HepG2 (cell line): ENCODE data around the gene NKAIN4. TPM values are rescaled to one million over a fixed set of nuclear protein-coding genes. Genes with fewer than 3 reads are reported as not detected.

ENCODE experiments used
- FIP1L1 ChIP-seq: fragments of 200-400 bp; formaldehyde crosslinking; IDR thresholded peaks from 2 replicates; pipeline ENCODE4 v1.6.1; 2018; ENCODE audit warnings: low read depth, mild to moderate bottlenecking, low read length, moderate library complexity, borderline replicate concordance; ENCODE audit not compliant: insufficient read depth
- MNT ChIP-seq: fragments of 450-650 bp; IDR thresholded peaks from 2 replicates; pipeline ENCODE4 v1.6.1; 2016
- NR3C1 ChIP-seq: sonication (generic); formaldehyde crosslinking; IDR thresholded peaks from 2 replicates; pipeline ENCODE4 v1.4.0; 2020; ENCODE audit warnings: missing genetic modification reagents
- TFE3 ChIP-seq: IDR thresholded peaks from 2 replicates; pipeline ENCODE4 v1.6.1; 2016
- THAP9 ChIP-seq: sonication (generic); formaldehyde crosslinking; IDR thresholded peaks from 2 replicates; pipeline ENCODE4; 2020; ENCODE audit warnings: missing genetic modification reagents, mild to moderate bottlenecking, borderline replicate concordance
- ZNF318 ChIP-seq: sonication (generic); formaldehyde crosslinking; IDR thresholded peaks from 2 replicates; pipeline ENCODE4 v1.4.0; 2020; ENCODE audit warnings: mild to moderate bottlenecking, missing genetic modification reagents
- ZNF652 ChIP-seq: IDR thresholded peaks from 2 replicates; pipeline ENCODE4 v1.6.1; 2016; ENCODE audit warnings: low read depth, borderline replicate concordance
- polyA plus RNA-seq, 8 experiments: library from polyadenylated mRNA; depleted of rRNA in 3 of 8; stranded (reverse) in 7 of 8; unstranded in 1 of 8; fragments of >200 nt; fragmentation: Illumina TruSeq in 4 of 8; extraction: Trizol in 4 of 8; gene quantifications; 2 replicates each; pipeline versions ENCODE4 v1.2.1 to v1.2.3, GENCODE V29; 2011 to 2016; ENCODE audit warnings: low read depth in 4 of 8, missing spikeins in 1 of 8, mixed read lengths in 1 of 8; ENCODE audit not compliant: insufficient read depth in 1 of 8
- total RNA-seq, 5 experiments: library from RNA; depleted of rRNA; stranded (reverse); fragments of >200 nt; fragmentation: Illumina TruSeq; extraction: Trizol; gene quantifications; 2 replicates each; pipeline ENCODE4 v1.2.3, GENCODE V29; 2016; ENCODE audit warnings: low read depth in 1 of 5
- TF ChIP-seq, protein P1 (sequence below), 2 experiments: sonication (generic) in 1 of 2; formaldehyde crosslinking in 1 of 2; IDR thresholded peaks; 2 replicates each; pipeline versions ENCODE4 v1.5.1 to v1.6.1; 2011 to 2020; ENCODE audit warnings: borderline replicate concordance in 1 of 2, low read depth in 1 of 2, low read length in 1 of 2, mild to moderate bottlenecking in 1 of 2, missing genetic modification reagents in 1 of 2, moderate library complexity in 1 of 2

Gene NKAIN4
- total and polyA plus RNA-seq, 2 of the 13 experiments (the other 11 are each of a cell fraction or from before 2014, with no cell fraction given): not detected

DNA sequence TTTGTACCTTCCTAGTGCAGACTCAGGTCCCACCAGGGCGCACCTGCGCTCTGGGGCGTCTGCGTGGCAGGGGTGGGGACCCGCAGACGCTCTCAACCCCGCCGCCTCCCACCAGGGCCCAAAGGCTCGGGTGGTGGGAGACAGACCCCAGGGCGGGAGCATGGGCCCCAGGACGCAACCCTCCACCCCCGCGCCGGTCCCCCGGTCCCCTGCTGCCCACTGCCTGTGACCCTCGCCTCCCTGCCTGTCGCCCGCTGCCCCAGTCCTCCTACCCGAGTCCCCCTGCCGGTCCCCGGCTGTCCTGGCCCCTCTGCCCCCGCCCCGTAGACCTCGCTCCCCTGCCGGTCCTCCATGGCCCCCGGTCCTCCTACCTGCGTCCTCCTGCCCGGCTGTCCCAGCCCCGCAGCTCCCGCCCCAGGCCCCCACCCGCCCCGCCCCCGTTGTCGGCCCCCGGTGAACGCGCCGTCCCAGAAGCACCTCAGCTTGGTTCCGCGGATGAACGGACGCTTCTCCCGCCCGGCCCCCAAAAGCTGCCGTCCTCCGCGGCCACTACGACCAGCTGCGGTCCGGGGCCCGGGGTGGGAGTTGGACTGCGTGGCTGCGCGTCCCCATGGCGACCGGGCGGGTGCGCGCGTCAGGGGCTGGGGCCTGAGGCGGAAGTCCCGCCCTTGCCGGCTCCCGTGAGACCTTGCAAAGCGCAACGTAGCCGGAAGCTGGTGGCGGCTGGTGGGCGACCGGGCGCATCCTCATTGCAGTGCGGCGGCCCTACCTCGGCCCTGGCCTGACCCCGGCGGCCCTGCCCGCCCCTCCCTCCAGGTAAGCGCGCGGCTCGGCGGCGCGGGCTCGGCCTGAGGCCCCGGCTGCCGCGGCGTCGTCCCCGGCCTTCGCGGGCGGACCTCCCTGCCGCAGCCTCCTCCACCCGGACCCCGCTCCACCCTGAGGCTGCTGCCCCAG is 18.1 kb upstream of the NKAIN4 start, which contains the start of gene ARFGAP1 (continued):
- no peak for TF ChIP-seq ZNF318 (CRISPR knock-in tag)
- TF ChIP-seq FIP1L1: no peak
- TF ChIP-seq NR3C1 (CRISPR knock-in tag): no peak
- TF ChIP-seq ZNF652: no peak
- peak; percentile 61 for TF ChIP-seq MNT
- peak; percentile 55; the same call in 1 of the 2 replicates for TF ChIP-seq TFE3
- TF ChIP-seq, protein P1, sequence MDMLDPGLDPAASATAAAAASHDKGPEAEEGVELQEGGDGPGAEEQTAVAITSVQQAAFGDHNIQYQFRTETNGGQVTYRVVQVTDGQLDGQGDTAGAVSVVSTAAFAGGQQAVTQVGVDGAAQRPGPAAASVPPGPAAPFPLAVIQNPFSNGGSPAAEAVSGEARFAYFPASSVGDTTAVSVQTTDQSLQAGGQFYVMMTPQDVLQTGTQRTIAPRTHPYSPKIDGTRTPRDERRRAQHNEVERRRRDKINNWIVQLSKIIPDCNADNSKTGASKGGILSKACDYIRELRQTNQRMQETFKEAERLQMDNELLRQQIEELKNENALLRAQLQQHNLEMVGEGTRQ (IDR thresholded peaks at IDR 0.05; ENCODE audit: low read depth, low read length): no peak
- TF ChIP-seq, protein P1 (CRISPR knock-in tag; IDR thresholded peaks at IDR 0.05; ENCODE audit: borderline replicate concordance): no peak
- TF ChIP-seq THAP9: peak; percentile 63; the same call in 1 of the 2 replicates
